WI38 (cell line): Measurements from ENCODE around the gene BFSP2.

ENCODE experiments used
- H3K4me3 ChIP-seq: 2 replicates; pipeline ENCODE4 v1.5.1; 2011; ENCODE audit warnings: low read depth, mild to moderate bottlenecking, control low read depth, low read length
- CTCF ChIP-seq: IDR thresholded peaks from 2 replicates; pipeline ENCODE4 v1.5.1; 2012; ENCODE audit warnings: low read depth, mild to moderate bottlenecking, control low read depth, low read length

The BFSP2 gene

GRCh38 chr3:133393204-133393603 lies 6.7 kb upstream of the BFSP2 start:
- H3K4me3 ChIP-seq, result no peak overlapping the region
- no peak for TF ChIP-seq CTCF

- no peak overlapping the region for H3K4me3 ChIP-seq
- TF ChIP-seq CTCF, result no peak
These were observed 6.0 kb upstream of the BFSP2 start for GRCh38 chr3:133393691-133394474.

- H3K4me3 ChIP-seq, result no peak overlapping the region
- TF ChIP-seq CTCF, result no peak
These were observed 5.1 kb upstream of the BFSP2 start for GRCh38 chr3:133394561-133395311.

- TF ChIP-seq CTCF, result no peak
These were observed 3.0 kb upstream of the BFSP2 start for GRCh38 chr3:133396906-133397305.

GRCh38 chr3:133401374-133402135 lies 1.7 kb downstream of the BFSP2 start:
- TF ChIP-seq CTCF, result no peak
- no peak overlapping the region for H3K4me3 ChIP-seq

More at GRCh38 chr3:133396906-133397305, 3.0 kb upstream of the BFSP2 start:
- H3K4me3 ChIP-seq, result no peak overlapping the region

GRCh38 chr3:133404920-133405319 lies 5.1 kb downstream of the BFSP2 start:
- no peak for TF ChIP-seq CTCF
- no peak overlapping the region for H3K4me3 ChIP-seq
